ENCODE results near the gene ABCA12.

The ABCA12 gene

DNA sequence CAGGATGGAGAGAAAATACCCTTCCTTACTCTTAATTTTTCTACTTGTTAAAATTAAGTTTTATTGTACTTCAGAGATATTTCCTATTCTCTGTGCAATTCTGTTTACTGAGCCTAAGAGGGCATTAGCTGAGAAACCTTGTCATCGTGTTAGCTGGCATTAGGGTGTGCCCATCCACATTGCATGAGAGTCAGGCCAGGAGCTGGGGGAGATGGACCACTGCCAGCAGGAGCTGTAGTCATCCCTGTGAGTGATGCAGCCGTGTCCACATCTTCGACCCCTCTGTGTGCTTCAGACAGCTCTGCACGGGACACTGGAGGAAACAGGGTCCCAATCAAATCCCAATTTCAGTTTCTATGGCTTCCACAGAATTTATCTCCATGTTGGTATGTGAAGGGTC lies 34.2 kb downstream of the ABCA12 start:
- no peak for DNase-seq (ENCODE audit: low read depth)
- no peak for TF ChIP-seq CTCF (conservative IDR thresholded peaks at IDR 0.05; ENCODE audit: low read depth, low read length)
- H3K4me3 ChIP-seq (ENCODE audit: low read depth, low read length): no peak overlapping the region

DNA sequence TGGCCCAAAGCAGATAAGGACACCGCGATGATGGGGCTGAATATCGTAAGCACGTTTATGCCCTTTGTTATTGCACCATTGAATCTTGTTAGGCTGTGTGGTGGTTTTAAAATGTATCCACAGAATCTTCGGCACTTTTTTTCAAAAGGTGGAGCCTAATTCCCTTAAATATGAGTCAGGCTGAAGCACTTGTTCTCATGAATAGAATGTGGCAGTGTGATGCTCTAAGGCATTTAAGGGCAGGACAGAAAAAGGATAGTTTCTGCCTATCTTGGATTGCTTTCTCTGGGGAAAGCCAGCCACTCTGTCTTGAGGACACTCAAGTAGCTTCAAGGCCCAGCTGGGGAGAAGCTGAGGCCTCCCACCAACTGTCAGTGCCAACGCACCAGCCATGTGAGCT lies 39.6 kb downstream of the ABCA12 start:
- no peak for DNase-seq (ENCODE audit: low read depth)
- H3K4me3 ChIP-seq (ENCODE audit: low read depth, low read length): no peak overlapping the region
- no peak for TF ChIP-seq CTCF (conservative IDR thresholded peaks at IDR 0.05; ENCODE audit: low read depth, low read length)

GRCh38 chr2:215084080-215084479 lies 54.3 kb downstream of the ABCA12 start:
- DNase-seq (ENCODE audit: low read depth): no peak
- TF ChIP-seq CTCF (conservative IDR thresholded peaks at IDR 0.05; ENCODE audit: low read depth, low read length): no peak
- H3K4me3 ChIP-seq (ENCODE audit: low read depth, low read length): no peak overlapping the region

DNA sequence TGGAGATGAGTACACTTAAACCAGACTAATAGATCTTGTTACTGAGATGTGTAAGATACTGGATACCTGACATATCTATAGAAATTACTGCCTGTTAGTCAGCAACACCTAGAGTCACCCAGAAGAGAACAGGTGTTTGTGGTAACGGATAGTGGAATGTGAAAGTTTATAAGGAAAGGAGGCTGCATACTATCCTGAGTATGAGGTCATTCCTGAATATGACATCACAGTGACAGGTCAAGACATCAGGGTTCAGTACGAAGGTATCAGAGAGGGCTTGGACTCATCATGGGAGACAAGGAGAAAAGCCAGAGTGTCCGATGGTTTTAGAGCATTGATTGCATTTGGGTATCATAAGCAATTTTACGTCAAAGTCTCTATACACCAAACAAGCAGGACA lies 55.3 kb downstream of the ABCA12 start:
- DNase-seq (ENCODE audit: low read depth): no peak
- no peak for TF ChIP-seq CTCF (conservative IDR thresholded peaks at IDR 0.05; ENCODE audit: low read depth, low read length)
- no peak overlapping the region for H3K4me3 ChIP-seq (ENCODE audit: low read depth, low read length)

DNA sequence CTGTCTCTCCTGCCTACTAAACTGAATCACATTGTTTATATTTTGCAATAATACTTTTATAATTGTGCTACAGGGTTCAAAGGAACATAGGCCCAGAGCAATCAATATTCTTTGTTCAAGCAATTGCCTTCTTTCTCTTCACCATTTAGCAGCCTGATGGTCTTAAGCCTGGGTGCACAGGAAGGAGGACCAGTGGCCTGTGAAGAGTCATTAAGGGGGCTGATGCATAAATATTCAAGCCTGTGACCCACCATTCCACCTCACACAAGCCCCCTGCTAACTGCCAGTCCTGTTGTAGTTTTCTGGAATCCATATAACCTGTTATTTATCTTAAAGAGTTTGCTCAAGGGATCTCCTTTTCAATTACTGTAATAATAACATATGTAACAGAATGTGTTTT lies 56.0 kb downstream of the ABCA12 start:
- TF ChIP-seq CTCF (conservative IDR thresholded peaks at IDR 0.05; ENCODE audit: low read depth, low read length): no peak
- no peak overlapping the region for H3K4me3 ChIP-seq (ENCODE audit: low read depth, low read length)
- no peak for DNase-seq (ENCODE audit: low read depth)

DNA sequence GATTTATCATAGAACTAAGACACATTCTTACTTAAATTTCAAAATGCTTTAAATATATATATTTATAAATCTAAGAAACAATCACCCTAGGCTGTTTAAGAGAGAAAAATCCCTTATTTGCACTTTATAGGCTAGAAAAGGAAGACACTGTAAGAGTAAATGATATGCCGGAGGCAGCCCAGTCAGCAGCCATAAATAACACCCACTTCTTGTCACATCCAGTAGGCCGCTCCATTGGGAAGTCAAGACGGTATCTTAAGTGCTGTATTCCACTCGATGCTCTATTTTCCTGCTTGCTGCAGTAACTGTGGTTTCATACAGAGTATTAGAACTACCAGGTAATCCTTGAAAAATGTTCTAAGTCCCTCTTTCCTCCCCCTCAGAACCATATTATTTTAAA lies 57.9 kb downstream of the ABCA12 start:
- no peak overlapping the region for H3K4me3 ChIP-seq (ENCODE audit: low read depth, low read length)
- no peak for DNase-seq (ENCODE audit: low read depth)
- no peak for TF ChIP-seq CTCF (conservative IDR thresholded peaks at IDR 0.05; ENCODE audit: low read depth, low read length)

- TF ChIP-seq CTCF (conservative IDR thresholded peaks at IDR 0.05; ENCODE audit: low read depth, low read length): no peak
Measured at GRCh38 chr2:215071676-215072075, 66.8 kb downstream of the ABCA12 start.

More at GRCh38 chr2:215071676-215072075, 66.8 kb downstream of the ABCA12 start:
- no peak overlapping the region for H3K4me3 ChIP-seq (ENCODE audit: low read depth, low read length)
- DNase-seq (ENCODE audit: low read depth): no peak

All from choroid plexus epithelial cell (primary cell).